ENCODE data around the gene HIGD1B. TPM values are rescaled to one million over a fixed set of nuclear protein-coding genes. Genes with fewer than 3 reads are reported as not detected.

The HIGD1B gene
- total RNA-seq, 1 donor from 2014 or later = not detected

GRCh38 chr17:44872131-44872768 lies 24.6 kb downstream of the HIGD1B start:
- no peaks in the 10 kb centered on the region for H3K27me3 ChIP-seq (ENCODE audit: insufficient read depth, low read length)
- no peaks in the 10 kb centered on the region for H3K4me1 ChIP-seq (ENCODE audit: insufficient read depth, low read length)
- H3K9me3 Mint-ChIP-seq (ENCODE audit: unreplicated experiment) = no peaks in the 10 kb centered on the region
- H3K27ac Mint-ChIP-seq (ENCODE audit: unreplicated experiment) = no peak overlapping the region
- no peak overlapping the region for H2AFZ ChIP-seq (ENCODE audit: low read depth, low read length)
- DNase-seq (ENCODE audit: low read depth) = no peak
- H4K20me1 ChIP-seq (ENCODE audit: insufficient read depth, low read length) = peaks cover 15% of the 10 kb centered on the region
- no peak overlapping the region for H3K4me2 ChIP-seq (ENCODE audit: low read length)
- no peaks in the 10 kb centered on the region for H3K9me3 ChIP-seq (ENCODE audit: insufficient read depth, low read depth, low read length)
- FAIRE-seq = no peak
- H3K36me3 ChIP-seq (ENCODE audit: insufficient read depth, low read length) = peaks cover 55% of the 10 kb centered on the region
- H3K4me1 Mint-ChIP-seq (ENCODE audit: low read depth, unreplicated experiment) = no peaks in the 10 kb centered on the region
- no peak overlapping the region for H3K4me3 ChIP-seq (ENCODE audit: insufficient read depth, low read depth, low read length)
- H3K79me2 ChIP-seq (ENCODE audit: insufficient read depth, low read length) = no peaks in the 10 kb centered on the region
- no peak overlapping the region for H3K27ac ChIP-seq (ENCODE audit: low read depth, low read length)
- no peak for TF ChIP-seq EZH2 (IDR thresholded peaks at IDR 0.05; ENCODE audit: insufficient read depth, low read length)
- TF ChIP-seq, protein P1, sequence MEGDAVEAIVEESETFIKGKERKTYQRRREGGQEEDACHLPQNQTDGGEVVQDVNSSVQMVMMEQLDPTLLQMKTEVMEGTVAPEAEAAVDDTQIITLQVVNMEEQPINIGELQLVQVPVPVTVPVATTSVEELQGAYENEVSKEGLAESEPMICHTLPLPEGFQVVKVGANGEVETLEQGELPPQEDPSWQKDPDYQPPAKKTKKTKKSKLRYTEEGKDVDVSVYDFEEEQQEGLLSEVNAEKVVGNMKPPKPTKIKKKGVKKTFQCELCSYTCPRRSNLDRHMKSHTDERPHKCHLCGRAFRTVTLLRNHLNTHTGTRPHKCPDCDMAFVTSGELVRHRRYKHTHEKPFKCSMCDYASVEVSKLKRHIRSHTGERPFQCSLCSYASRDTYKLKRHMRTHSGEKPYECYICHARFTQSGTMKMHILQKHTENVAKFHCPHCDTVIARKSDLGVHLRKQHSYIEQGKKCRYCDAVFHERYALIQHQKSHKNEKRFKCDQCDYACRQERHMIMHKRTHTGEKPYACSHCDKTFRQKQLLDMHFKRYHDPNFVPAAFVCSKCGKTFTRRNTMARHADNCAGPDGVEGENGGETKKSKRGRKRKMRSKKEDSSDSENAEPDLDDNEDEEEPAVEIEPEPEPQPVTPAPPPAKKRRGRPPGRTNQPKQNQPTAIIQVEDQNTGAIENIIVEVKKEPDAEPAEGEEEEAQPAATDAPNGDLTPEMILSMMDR (IDR thresholded peaks at IDR 0.05; ENCODE audit: insufficient read depth, low read depth, low read length) = no peak
- H3K27me3 Mint-ChIP-seq (ENCODE audit: low read depth, unreplicated experiment) = no peaks in the 10 kb centered on the region
- peaks cover 21% of the 10 kb centered on the region for H3K36me3 Mint-ChIP-seq (ENCODE audit: low read depth, unreplicated experiment)
- no peak overlapping the region for H3K9ac ChIP-seq (ENCODE audit: low read length)
- no peak overlapping the region for H3K4me3 Mint-ChIP-seq (ENCODE audit: unreplicated experiment)

GRCh38 chr17:44875761-44876160 lies 28.1 kb downstream of the HIGD1B start:
- H3K4me3 Mint-ChIP-seq (ENCODE audit: unreplicated experiment) = no peak overlapping the region
- no peaks in the 10 kb centered on the region for H3K4me1 ChIP-seq (ENCODE audit: insufficient read depth, low read length)
- H3K36me3 ChIP-seq (ENCODE audit: insufficient read depth, low read length) = peaks cover 57% of the 10 kb centered on the region
- peaks cover 28% of the 10 kb centered on the region for H4K20me1 ChIP-seq (ENCODE audit: insufficient read depth, low read length)
- FAIRE-seq (no peak), DNase-seq (ENCODE audit: low read depth) (no peak)
- H3K4me1 Mint-ChIP-seq (ENCODE audit: low read depth, unreplicated experiment) = no peaks in the 10 kb centered on the region
- H3K79me2 ChIP-seq (ENCODE audit: insufficient read depth, low read length) = no peaks in the 10 kb centered on the region
- H3K27me3 ChIP-seq (ENCODE audit: insufficient read depth, low read length) = no peaks in the 10 kb centered on the region
- no peak overlapping the region for H3K27ac ChIP-seq (ENCODE audit: low read depth, low read length)
- H3K27me3 Mint-ChIP-seq (ENCODE audit: low read depth, unreplicated experiment) = no peaks in the 10 kb centered on the region
- no peaks in the 10 kb centered on the region for H3K9me3 Mint-ChIP-seq (ENCODE audit: unreplicated experiment)
- no peak for TF ChIP-seq EZH2 (IDR thresholded peaks at IDR 0.05; ENCODE audit: insufficient read depth, low read length)
- TF ChIP-seq, protein P1 (IDR thresholded peaks at IDR 0.05; ENCODE audit: insufficient read depth, low read depth, low read length) = no peak
- H3K4me3 ChIP-seq (ENCODE audit: insufficient read depth, low read depth, low read length) = no peak overlapping the region
- H3K9me3 ChIP-seq (ENCODE audit: insufficient read depth, low read depth, low read length) = no peaks in the 10 kb centered on the region
- no peak overlapping the region for H3K27ac Mint-ChIP-seq (ENCODE audit: unreplicated experiment)
- H3K36me3 Mint-ChIP-seq (ENCODE audit: low read depth, unreplicated experiment) = peaks cover 20% of the 10 kb centered on the region
- no peak overlapping the region for H3K4me2 ChIP-seq (ENCODE audit: low read length)
- H2AFZ ChIP-seq (ENCODE audit: low read depth, low read length) = no peak overlapping the region
- no peak overlapping the region for H3K9ac ChIP-seq (ENCODE audit: low read length)

- no peaks in the 10 kb centered on the region for H3K27me3 ChIP-seq (ENCODE audit: insufficient read depth, low read length)
- H3K9me3 ChIP-seq (ENCODE audit: insufficient read depth, low read depth, low read length) = no peaks in the 10 kb centered on the region
- H3K79me2 ChIP-seq (ENCODE audit: insufficient read depth, low read length) = no peaks in the 10 kb centered on the region
- Mint-ChIP-seq H3K9me3 (ENCODE audit: unreplicated experiment) (no peaks in the 10 kb centered on the region), H3K36me3 (ENCODE audit: low read depth, unreplicated experiment) (peaks cover 19% of the 10 kb centered on the region), H3K27ac (ENCODE audit: unreplicated experiment) (no peak overlapping the region), H3K4me1 (ENCODE audit: low read depth, unreplicated experiment) (peaks cover 2% of the 10 kb centered on the region), H3K4me3 (ENCODE audit: unreplicated experiment) (no peak overlapping the region), H3K27me3 (ENCODE audit: low read depth, unreplicated experiment) (no peaks in the 10 kb centered on the region)
- no peak overlapping the region for H3K4me3 ChIP-seq (ENCODE audit: insufficient read depth, low read depth, low read length)
- no peak overlapping the region for H3K9ac ChIP-seq (ENCODE audit: low read length)
- H4K20me1 ChIP-seq (ENCODE audit: insufficient read depth, low read length) = peaks cover 25% of the 10 kb centered on the region
- no peaks in the 10 kb centered on the region for H3K4me1 ChIP-seq (ENCODE audit: insufficient read depth, low read length)
- peaks cover 55% of the 10 kb centered on the region for H3K36me3 ChIP-seq (ENCODE audit: insufficient read depth, low read length)
- DNase-seq (ENCODE audit: low read depth) (no peak), FAIRE-seq (no peak)
- no peak for TF ChIP-seq EZH2 (IDR thresholded peaks at IDR 0.05; ENCODE audit: insufficient read depth, low read length)
- TF ChIP-seq, protein P1 (IDR thresholded peaks at IDR 0.05; ENCODE audit: insufficient read depth, low read depth, low read length) = no peak
- no peak overlapping the region for H3K4me2 ChIP-seq (ENCODE audit: low read length)
- no peak overlapping the region for H3K27ac ChIP-seq (ENCODE audit: low read depth, low read length)
- no peak overlapping the region for H2AFZ ChIP-seq (ENCODE audit: low read depth, low read length)
Observed at GRCh38 chr17:44877121-44877520, 29.4 kb downstream of the HIGD1B start.

Data from astrocyte (in vitro differentiated cells and primary cell).